BJ (cell line): ENCODE results near the gene SEC31B. TPM values are rescaled to one million over a fixed set of nuclear protein-coding genes. Genes with fewer than 3 reads are reported as not detected.

Source experiments
- CTCF ChIA-PET: fragments of 350-600 bp; formaldehyde crosslinking; extraction: SDS; loops from one replicate; lab custom pipeline; 2021; ENCODE audit warnings: antibody characterized with exemption, inconsistent platforms; lab: Yijun Ruan, JAX
- POLR2A ChIA-PET: fragments of 300-600 bp; sonication (Branson Sonifier 250); formaldehyde crosslinking; extraction: SDS; loops from one replicate; lab custom pipeline; 2021; ENCODE audit warnings: antibody characterized with exemption; lab: Charles Lee
- DNase-seq: peaks from one replicate; pipeline ENCODE4 v3.0.0-alpha.2; 2011; ENCODE audit warnings: low read depth
- H3K27me3 ChIP-seq: 2 replicates; pipeline ENCODE4 v1.6.0; 2011; ENCODE audit warnings: low read length; ENCODE audit not compliant: control insufficient read depth, insufficient read depth
- H3K36me3 ChIP-seq: 2 replicates; pipeline ENCODE4 v1.5.1; 2011; ENCODE audit warnings: low read length; ENCODE audit not compliant: control insufficient read depth, insufficient read depth
- H3K4me3 ChIP-seq: 2 replicates; pipeline ENCODE4 v1.5.1; 2011; ENCODE audit warnings: low read depth, mild to moderate bottlenecking, control low read depth, low read length
- polyA plus RNA-seq: library from polyadenylated mRNA; depleted of rRNA; stranded (reverse); fragments of >200 nt; gene quantifications from 2 replicates; pipeline ENCODE4 v1.2.3, GENCODE V29; 2011
- TF ChIP-seq, protein P1 (sequence below): IDR thresholded peaks from 2 replicates; pipeline ENCODE4 v1.5.1; 2011; ENCODE audit warnings: low read depth, mild to moderate bottlenecking, control low read depth, inconsistent platforms, low read length, moderate library complexity; ENCODE audit not compliant: insufficient read depth

SEC31B gene
- polyA plus RNA-seq, 1 experiment = 8.3 TPM

DNA sequence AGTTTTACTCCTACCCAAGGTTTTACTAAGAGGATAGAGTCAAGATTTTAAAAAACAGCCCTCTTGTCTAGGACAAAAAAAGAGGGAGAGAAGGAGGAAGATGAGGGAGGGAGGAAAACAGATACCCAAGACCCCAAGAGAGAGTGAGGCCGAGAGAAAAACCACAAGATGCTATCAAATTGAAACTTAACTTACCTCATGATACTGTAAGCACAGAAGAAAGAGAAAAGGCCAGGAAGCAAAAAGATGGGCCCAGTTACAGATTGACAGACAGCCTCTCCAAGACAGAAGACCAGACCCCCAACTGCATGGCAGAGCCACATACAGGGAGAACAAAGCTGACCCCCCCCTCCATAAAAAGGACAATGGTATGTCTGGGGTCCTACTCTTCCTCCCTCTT is 11.4 kb downstream of the SEC31B start:
- TF ChIP-seq, protein P1, sequence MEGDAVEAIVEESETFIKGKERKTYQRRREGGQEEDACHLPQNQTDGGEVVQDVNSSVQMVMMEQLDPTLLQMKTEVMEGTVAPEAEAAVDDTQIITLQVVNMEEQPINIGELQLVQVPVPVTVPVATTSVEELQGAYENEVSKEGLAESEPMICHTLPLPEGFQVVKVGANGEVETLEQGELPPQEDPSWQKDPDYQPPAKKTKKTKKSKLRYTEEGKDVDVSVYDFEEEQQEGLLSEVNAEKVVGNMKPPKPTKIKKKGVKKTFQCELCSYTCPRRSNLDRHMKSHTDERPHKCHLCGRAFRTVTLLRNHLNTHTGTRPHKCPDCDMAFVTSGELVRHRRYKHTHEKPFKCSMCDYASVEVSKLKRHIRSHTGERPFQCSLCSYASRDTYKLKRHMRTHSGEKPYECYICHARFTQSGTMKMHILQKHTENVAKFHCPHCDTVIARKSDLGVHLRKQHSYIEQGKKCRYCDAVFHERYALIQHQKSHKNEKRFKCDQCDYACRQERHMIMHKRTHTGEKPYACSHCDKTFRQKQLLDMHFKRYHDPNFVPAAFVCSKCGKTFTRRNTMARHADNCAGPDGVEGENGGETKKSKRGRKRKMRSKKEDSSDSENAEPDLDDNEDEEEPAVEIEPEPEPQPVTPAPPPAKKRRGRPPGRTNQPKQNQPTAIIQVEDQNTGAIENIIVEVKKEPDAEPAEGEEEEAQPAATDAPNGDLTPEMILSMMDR = no peak
- ChIA-PET POLR2A (no interaction called here), CTCF (interaction anchor here (0.7 to 30.3 kb wide), 25 partner anchors 8 to 373 kb away, joined by 3 to 386 read pairs (median 6); partner anchors contain the start of genes HIF1AN, PKD2L1, SCD and SEC31B)
- no peak for DNase-seq
- 0 out of 2 replicates have a peak, but pooled peaks cover 2% of the 10 kb centered on the region for H3K36me3 ChIP-seq
- no peak overlapping the region for H3K4me3 ChIP-seq
- no peaks in the 10 kb centered on the region for H3K27me3 ChIP-seq

DNA sequence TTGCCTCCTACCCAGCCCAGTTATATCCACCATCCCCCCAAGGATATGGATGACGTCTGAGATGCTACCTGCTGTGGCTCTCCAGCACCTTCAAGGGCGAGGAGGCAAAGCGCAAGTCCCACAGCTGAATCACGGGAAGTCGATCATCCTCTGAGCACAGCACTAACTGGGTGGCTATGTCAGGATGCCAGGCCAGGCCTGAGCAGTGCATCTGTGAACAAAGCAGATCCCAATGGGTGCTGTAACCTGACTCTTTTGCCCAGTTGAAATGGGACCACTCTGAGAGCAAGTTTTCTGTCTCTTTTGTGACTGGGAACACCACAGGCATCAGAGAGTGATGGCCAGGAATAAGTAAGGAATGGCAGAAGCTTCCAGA is 12.3 kb downstream of the SEC31B start:
- no peak overlapping the region for H3K4me3 ChIP-seq
- no peak for DNase-seq
- H3K36me3 ChIP-seq = 0 out of 2 replicates have a peak, but pooled peaks cover 2% of the 10 kb centered on the region
- POLR2A ChIA-PET = no interaction called here
- CTCF ChIA-PET = interaction anchor here (0.9 to 30.3 kb wide), 13 partner anchors 7 to 177 kb away, joined by 3 to 386 read pairs (median 7); partner anchors contain the start of genes HIF1AN, PKD2L1, SCD and SEC31B
- no peaks in the 10 kb centered on the region for H3K27me3 ChIP-seq
- TF ChIP-seq, protein P1 = no peak

DNA sequence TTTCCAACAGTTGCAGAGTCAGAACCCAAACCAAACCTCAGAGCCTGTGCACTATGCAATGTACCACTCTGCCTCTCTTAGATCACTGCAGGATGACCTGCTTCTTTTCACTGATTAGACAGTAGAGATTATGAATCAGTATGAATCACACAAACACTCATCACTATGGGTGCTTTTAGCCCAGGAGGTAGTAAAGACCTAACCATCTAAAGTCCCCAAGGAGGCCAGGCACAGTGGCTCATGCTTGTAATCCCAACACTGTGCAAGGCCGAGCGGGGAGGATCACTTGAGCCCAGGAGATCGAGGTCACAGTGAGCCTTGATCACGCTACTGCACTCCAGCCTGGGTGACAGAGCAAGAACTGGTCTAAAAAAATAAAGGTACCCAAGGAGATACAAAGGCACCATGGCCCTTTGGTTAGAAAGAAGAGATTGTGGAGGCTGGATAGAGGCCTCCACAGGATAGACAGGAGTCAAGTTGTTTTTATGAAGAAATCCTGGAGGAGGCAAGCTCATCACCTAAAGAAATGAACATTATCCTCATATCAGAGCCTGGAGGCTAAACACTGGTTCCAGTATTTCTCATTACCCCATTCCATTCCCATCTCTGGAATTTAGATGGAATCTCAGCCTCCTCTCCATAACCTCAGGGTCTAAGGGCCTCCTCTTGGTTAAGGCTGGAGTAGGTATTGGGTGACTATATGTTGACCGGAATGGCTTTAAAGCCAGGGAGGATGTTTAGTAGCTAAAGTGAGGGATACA is 12.9 kb downstream of the SEC31B start:
- Histone ChIP-seq H3K27me3 (no peaks in the 10 kb centered on the region), H3K36me3 (0 out of 2 replicates have a peak, but pooled peaks cover 2% of the 10 kb centered on the region), H3K4me3 (no peak overlapping the region)
- ChIA-PET CTCF (interaction anchor here (1.0 to 30.3 kb wide), 9 partner anchors 10 to 176 kb away, joined by 3 to 386 read pairs (median 10); partner anchors contain the start of genes HIF1AN, PKD2L1, SCD and SEC31B), POLR2A (no interaction called here)
- DNase-seq = no peak
- TF ChIP-seq, protein P1 = no peak

DNA sequence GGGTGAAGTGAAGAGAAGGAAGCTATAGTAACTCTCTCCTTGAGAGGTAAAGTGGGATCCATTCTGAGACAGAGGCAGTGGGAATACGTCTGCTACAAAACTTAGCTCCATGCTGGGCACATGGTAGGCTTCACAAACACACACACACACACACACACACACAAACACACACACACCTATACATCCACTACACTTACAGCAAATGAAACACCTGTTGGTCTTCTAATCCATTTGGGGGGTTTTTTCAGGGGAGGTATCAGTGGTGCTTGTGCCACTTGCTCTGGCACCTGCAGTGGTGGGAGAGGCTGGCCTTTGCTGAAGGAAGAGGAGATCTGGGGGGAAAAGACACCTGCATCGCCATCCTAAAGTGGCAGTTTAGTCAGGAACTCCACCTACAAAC is 14.5 kb downstream of the SEC31B start:
- ChIA-PET CTCF (interaction anchor here (6.7 to 30.3 kb wide), 4 partner anchors 15 to 163 kb away, joined by 54 to 386 read pairs (median 158); partner anchors contain the start of genes SCD and SEC31B), POLR2A (no interaction called here)

More for the DNA sequence above, 14.5 kb downstream of the SEC31B start:
- TF ChIP-seq, protein P1 = no peak
- no peaks in the 10 kb centered on the region for H3K27me3 ChIP-seq
- no peak overlapping the region for H3K4me3 ChIP-seq
- DNase-seq = no peak
- 0 out of 2 replicates have a peak, but pooled peaks cover 2% of the 10 kb centered on the region for H3K36me3 ChIP-seq
